Hippocampal formation (tissue), 2 donors: ENCODE data around the gene TBC1D2B.
"Not testable (repeated sequence)": the region's sequence is repeated elsewhere in the genome, so short reads cannot be mapped to it uniquely, and the experiment has no call there.

Experiments
- DNase-seq, 2 donors: peaks; one replicate each; lab custom pipeline; 2025; lab: John Stamatoyannopoulos, UW

The TBC1D2B gene

DNA sequence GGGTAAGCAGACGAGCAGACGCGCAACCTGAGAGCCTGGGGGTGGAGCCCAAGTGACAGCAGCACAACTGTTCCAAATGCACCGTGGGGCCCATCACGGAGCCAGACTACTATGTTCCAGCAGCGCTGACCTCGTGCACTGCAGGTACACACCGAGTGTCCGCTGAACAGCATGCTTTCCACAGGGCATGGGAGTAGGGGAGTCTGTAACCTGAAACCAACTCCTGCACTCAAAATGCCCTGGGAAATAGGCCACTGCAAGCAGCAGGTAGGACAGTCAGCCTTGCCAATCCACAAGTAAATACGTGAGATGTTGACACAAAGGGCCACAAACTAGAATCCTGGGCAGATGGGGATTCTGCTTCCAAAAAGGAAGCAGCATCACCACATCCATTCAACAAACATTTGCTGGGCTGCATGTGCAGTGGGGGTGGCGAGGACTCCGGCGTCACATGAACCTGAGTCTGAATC lies 73.9 kb downstream of the TBC1D2B start:
- DNase-seq: no peak

DNA sequence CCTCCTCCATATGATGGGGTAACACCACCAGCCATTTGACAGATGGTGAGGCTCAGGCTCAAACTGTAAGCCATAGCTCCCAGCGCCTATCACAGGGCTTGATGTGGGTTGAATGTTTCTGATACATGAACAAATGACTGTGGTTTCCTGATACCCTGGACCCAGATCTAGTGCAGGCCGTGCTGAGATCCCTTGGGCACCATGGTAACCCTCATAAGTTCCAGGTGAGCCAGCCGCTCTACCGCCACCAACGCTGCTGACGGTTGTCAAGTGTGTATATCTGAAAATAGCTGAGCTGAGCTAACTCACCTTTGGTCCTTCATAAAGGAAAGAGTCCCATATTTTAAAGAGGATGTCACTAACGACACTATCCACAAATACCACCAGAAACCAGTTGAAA lies 74.5 kb downstream of the TBC1D2B start:
- no peak for DNase-seq

DNA sequence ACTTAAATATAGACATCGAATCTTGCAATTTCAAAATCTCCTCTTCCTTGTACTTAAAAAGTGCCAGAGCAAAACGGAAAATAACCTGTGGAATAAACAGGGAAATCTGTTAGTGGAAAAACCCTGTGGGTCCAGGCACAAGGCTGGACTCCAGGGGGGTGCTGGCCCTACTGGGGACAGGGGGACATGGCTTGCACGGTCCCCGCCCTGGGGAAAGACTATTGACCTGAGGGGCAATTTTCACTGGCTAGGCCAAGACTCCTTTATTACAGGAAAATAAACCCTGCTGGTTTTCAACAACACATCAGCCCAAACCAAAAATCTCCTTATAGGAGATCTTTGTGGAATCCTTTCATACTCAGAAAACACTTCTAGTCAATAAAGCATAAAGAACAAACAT lies 75.9 kb downstream of the TBC1D2B start:
- no peak for DNase-seq

GRCh38 chr15:78000927-78001249 lies 76.6 kb downstream of the TBC1D2B start:
- DNase-seq: no peak

DNA sequence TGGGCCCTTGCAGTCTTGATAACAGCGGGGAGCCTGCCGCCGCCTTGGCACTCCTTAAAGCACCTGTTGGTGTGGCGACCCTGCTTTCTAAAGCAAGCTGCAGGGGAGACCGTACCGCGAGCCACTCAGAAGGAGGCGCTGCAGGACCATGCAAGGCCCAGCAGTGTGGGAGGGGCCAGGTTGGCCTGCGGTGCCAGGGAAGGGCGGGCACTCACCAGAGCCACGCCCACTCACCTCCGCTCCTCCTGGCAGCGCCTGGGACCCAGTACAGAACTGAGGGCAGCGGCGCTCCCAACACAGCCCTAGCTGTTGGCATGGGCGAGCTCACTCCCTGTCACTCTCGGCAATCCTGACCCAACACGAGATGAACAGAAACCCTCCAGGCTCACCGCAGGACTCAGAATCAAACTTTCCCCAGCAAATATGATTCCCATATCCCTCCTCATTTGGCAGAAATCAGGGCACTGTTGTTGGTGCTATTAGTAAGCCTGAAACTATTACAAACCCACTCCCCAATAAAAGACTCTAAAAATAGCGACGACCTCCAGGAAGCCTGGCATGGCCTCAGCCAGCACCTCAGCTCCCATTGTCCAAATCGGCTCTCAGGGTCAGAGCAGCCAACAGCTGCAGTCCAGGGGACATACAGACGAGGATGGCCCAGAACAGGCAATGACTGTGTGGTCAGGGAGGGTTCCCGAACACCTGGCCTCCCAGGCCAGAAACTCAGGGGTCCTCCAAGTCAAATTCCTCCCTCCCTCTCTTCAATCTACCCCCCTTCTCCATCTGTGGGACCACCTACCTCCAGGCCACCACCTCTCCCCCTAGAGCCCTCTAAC lies 77.2 kb downstream of the TBC1D2B start:
- peak; percentile 20 to 36 for DNase-seq

GRCh38 chr15:77999486-77999885 lies 78.0 kb downstream of the TBC1D2B start:
- DNase-seq: no peak

- DNase-seq: no peak
Observed at GRCh38 chr15:77998592-77998991, 78.9 kb downstream of the TBC1D2B start.

DNA sequence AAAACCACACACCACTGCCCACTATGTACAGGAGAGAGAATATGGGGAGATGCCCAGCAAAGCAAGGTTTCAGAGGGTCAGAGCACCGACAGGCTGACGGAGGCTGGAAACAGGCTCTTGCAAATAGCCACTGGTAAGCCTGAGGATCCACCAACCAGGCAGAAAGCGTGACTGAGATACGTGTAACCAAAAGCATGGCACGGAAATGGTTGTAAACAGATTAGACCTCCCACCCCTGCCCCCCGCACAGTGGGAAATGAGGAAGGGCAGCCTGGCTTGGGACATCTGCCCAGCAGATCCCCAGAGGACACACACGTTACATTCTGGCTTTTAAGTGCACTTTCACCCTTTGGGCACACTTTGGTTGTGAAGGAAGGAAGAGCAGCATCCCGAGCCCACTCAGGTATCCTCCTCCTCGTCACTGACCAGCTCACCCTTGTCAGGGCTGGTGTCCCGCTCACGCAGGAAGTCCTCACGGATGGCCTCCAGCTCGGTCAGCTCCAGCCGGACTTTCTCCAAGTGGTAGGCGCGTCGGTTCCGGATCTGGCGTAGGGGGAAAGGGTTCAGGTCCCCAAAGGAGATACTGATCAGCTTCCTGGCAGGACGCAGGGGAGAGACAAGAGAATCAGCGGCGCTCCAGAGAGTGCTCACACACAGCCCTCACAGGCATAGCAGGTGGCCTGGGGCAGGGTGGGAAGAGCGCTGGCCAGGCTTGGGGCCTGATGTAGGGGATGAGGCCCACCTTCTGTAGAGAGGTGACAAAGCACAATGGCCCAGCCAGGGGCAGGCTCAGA lies 79.6 kb downstream of the TBC1D2B start:
- not testable (repeated sequence) for DNase-seq

DNA sequence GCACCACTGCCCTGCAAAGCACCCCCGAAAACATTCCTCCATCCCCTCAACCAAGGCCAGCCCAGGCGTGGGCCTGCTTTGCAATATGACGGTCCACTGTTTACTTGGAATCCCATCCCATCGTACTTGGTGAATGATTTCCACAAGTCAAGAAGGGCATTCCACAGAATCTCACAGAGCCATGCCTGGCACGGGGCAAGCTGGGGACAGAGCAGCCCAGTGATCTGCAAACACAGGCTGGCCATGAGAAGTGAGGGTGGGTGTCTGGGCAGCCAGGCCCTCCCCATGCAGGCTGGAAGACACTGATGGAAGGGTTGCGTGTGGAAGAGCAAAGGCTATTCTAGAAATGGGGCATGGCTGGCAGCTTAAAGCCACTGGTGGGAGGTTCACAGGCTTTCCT lies 80.3 kb downstream of the TBC1D2B start:
- DNase-seq: not testable (repeated sequence)

- DNase-seq: not testable (repeated sequence)
Observed at GRCh38 chr15:77996713-77997171, 80.8 kb downstream of the TBC1D2B start.

GRCh38 chr15:77996226-77996625 lies 81.3 kb downstream of the TBC1D2B start:
- DNase-seq: not testable (repeated sequence)

GRCh38 chr15:77995537-77995918 lies 82.0 kb downstream of the TBC1D2B start:
- DNase-seq: not testable (repeated sequence)

DNA sequence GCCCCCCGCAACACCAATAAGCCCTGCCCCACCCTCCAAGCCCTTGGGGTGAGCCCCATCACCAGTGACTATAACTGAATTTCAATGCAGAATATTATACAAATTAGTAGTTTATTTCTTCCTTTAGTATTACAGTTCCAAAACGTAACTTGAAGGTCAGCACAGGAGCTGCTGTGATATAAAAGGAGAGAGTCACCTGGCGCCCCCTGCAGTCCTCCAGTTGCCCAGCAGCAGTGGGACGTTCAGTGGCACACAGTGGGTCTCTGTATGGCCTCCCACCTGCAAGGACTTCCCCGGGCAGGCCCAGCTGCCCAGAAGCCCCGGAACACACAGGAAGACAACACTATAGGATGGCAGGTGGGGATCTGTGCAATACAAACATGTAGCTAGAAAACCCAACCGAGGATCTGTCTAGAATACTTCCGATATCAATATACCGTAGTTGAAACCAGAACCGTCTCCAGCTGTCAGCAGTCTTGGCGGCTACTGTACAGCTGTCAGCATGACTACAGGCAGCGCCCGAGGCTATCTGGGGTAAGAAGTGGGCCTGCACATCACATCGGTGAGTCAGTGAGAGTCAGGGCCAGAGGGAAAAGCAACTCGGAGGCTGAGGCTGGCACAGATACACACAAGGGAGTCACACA lies 82.5 kb downstream of the TBC1D2B start:
- DNase-seq: not testable (repeated sequence)

- DNase-seq: peak in 1 of 2 donors; percentile 26
Observed at GRCh38 chr15:77993970-77994693, 83.4 kb downstream of the TBC1D2B start.

GRCh38 chr15:77993374-77993911 lies 84.1 kb downstream of the TBC1D2B start:
- DNase-seq: no peak

DNA sequence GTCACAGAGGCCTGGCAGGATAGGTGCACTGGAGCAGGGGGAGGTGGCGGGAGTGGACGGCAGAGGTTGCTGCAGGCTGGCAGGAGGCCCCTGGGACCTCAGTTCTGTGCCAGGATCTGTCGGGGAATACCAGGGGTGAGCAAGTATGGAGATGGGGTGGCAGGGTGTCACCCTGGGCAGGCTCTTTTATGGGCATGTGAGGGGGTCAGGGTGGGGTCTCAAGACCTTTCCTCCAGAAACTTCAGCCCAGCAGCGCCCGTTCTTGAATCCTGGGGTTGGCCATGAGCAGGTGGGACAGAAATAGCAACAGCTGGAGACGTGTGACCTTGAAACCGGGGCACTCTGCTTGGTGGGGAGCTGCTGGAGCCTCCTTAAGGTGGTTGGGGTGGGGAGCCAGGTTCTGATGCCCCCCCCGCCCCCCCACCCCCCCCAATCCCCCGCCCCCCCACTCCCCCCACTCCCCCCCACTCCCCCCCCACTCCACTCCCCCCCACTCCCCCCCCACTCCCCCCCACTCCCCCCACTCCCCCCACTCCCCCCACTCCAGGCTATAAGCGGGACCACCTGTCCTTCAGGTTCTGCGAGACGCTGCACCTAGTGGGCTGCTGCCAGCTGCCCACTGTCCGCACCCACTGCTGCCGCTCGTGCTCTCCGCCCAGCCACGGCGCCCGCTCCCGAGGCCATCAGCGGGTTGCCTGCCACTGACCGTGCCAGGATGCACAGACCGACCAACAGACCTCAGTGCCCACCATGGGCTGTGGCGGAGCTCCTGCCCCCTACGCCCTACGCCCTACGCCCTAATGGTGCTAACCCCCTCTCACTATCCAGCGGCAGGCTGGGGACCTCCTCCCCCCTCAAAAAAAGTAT lies 84.9 kb downstream of the TBC1D2B start:
- DNase-seq: no peak

DNA sequence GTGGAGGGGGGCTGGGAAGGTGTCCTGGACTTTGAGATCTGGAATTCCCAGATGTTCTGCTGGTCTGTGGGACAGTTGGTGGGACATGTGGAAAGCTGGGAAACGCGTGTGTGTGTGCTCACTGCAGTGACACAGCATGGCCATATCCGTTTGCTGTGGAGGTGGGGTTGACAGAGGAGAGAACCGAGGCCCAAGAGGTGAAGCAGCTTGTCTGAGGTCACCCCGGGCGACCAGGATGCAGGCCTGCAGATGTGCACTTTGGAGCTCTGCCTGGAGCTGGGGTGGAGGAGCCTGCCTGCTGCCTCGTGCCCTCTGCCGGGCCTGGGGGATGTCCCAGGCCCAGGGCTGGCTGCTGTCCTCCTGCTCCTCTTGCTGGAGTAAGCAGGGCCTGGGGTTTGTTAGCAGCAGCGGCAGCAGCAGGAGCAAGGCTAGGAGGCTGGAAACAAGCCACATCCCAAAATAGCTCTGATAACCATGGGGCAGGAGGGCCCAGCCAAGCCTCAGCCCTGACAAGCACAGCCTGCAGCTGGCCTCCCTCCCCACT lies 85.8 kb downstream of the TBC1D2B start:
- peak in 1 of 2 donors; percentile 11 for DNase-seq

DNA sequence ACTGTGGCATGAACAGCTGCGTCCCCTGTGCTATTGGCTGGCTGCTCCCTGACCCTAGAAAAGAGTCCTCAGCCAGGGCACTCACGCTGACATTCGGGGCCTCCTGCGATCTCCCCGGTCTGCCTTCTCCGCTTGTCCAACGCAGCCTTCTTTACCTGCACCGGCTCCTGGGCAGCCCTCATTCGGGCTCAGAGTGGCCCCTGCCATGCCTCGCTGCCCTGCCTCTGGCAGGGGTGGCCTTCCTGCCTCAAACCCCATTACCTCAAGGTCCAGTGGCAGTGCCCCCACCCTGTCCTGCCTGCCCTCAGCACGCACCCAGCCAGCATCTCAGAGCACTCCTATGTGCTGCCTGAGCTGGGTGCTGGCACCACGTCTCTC lies 86.5 kb downstream of the TBC1D2B start:
- no peak for DNase-seq

DNA sequence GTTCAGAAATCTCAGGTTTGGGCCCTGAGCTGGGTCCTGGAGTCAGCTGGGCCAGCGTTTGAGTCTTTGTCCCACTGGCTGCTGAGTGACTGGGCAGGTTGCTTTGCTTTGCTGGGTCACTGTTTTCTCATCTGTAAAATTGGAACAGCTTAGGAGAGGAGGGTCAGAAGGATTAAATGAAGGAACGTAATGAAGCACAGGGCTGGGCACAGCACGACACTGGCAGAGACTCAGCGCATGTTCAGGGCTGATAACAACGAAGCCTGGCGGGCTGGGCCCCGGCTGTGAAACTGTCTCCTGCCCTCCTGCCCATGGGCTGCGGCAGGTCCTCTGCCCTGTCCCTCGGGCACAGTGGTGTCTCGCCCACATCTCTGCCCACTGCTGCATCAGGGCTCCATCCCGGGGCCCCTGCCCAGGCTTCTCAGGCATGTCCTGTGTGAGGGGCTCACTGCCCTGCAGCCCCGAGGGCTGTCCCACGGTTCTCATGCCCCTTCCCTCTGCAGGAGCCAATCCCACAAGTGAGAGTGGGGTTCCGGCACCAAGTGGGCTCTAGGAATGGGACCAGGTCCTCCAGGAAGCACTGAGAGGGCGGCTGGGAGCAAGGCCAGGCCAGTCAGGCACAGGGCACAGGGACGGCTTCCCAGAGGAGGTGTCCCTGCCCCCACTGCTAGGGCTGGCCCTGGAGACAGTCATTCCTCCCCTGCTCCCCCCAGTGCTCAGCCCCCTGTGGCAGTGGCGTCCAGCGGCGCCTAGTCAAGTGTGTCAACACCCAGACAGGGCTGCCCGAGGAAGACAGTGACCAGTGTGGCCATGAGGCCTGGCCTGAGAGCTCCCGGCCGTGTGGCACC lies 88.0 kb downstream of the TBC1D2B start:
- DNase-seq: no peak
